HepG2 (cell line): ENCODE results near the gene KLHL8. TPM values are rescaled to one million over a fixed set of nuclear protein-coding genes. Genes with fewer than 3 reads are reported as not detected.

Experiments
- ATAC-seq: fragments of 200-7000 bp; cut with Tn5 transposase; 3 replicates; pipeline ENCODE4 v1.9.1; 2020; ENCODE audit warnings: mild to moderate bottlenecking, moderate library complexity
- BruUV-seq: library from RNA; stranded (reverse); fragments of 400-500 nt; replicated peaks from 2 replicates; lab custom pipeline; 2021; lab: Mats Ljungman, UMichigan
- CTCF ChIA-PET: fragments of 300-600 bp; formaldehyde crosslinking; extraction: SDS; loops from one replicate; lab custom pipeline; 2021; ENCODE audit warnings: low total read pairs, inconsistent platforms, low intra/inter-chr PET ratio; lab: Yijun Ruan, JAX
- POLR2A ChIA-PET: fragments of 350-600 bp; sonication (Branson Sonifier 250); formaldehyde crosslinking; loops from one replicate; lab custom pipeline; 2020; ENCODE audit warnings: antibody characterized with exemption, inconsistent platforms; lab: Yijun Ruan, JAX
- DNase-seq: peaks from one replicate; pipeline ENCODE4 v3.0.0-alpha.2; 2015; ENCODE audit warnings: low spot score
- FAIRE-seq: peaks from 3 replicates; lab custom pipeline; 2011; peaks lifted over from hg19 to GRCh38; lab: Jason Lieb, UNC
- H2AFZ ChIP-seq: one replicate; pipeline ENCODE4 v1.6.1; 2011; ENCODE audit warnings: low read length, inconsistent platforms
- H3K27ac ChIP-seq: fragments of 300-600 bp; 3 replicates; pipeline ENCODE4 v1.8.0; 2011; ENCODE audit warnings: mixed run types, mild to moderate bottlenecking, mixed read lengths, low read length, inconsistent platforms; ENCODE audit not compliant: insufficient read depth; ENCODE audit errors: extremely low read length
- H3K27me3 ChIP-seq, 2 experiments: fragments of 200-600 bp in 1 of 2; 2 replicates in 1 of 2; 3 replicates in 1 of 2; pipeline versions ENCODE4 v1.6.0 to v1.8.0; 2011; ENCODE audit warnings: low read length in 2 of 2, mild to moderate bottlenecking in 2 of 2, moderate library complexity in 2 of 2, inconsistent platforms in 1 of 2; ENCODE audit not compliant: insufficient read depth in 2 of 2, control insufficient read depth in 1 of 2
- H3K36me3 ChIP-seq, 2 experiments: fragments of 200-600 bp in 1 of 2; replicated peaks in 1 of 2; 2 replicates in 1 of 2; 3 replicates in 1 of 2; pipeline versions ENCODE4 v1.5.1 to v1.8.0; 2011; ENCODE audit warnings: low read length in 2 of 2, inconsistent platforms in 1 of 2; ENCODE audit not compliant: insufficient read depth in 2 of 2, control insufficient read depth in 1 of 2
- H3K4me1 ChIP-seq: 2 replicates; pipeline ENCODE4 v1.5.1; 2012; ENCODE audit warnings: low read length, inconsistent platforms; ENCODE audit not compliant: insufficient read depth
- H3K4me2 ChIP-seq: 2 replicates; pipeline ENCODE4 v1.6.0; 2011; ENCODE audit warnings: low read depth, low read length, inconsistent platforms
- H3K4me3 ChIP-seq, 3 experiments: fragments of 200-600 bp in 1 of 3; sonication (generic), shearing (Covaris generic) in 1 of 3; replicated peaks in 1 of 3; 2 replicates each; pipeline ENCODE4 v1.5.1; 2011 to 2016; ENCODE audit warnings: low read length in 3 of 3, inconsistent platforms in 2 of 3, low read depth in 2 of 3, mild to moderate bottlenecking in 2 of 3, control low read depth in 1 of 3, mixed read lengths in 1 of 3; ENCODE audit not compliant: insufficient read depth in 1 of 3
- H3K79me2 ChIP-seq: one replicate; pipeline ENCODE4 v1.6.1; 2011; ENCODE audit warnings: low read length, inconsistent platforms; ENCODE audit not compliant: insufficient read depth
- H3K9ac ChIP-seq: 2 replicates; pipeline ENCODE4 v1.6.0; 2011; ENCODE audit warnings: mild to moderate bottlenecking, low read depth, low read length, inconsistent platforms; ENCODE audit not compliant: insufficient read depth
- H3K9me3 ChIP-seq: 2 replicates; pipeline ENCODE4 v1.5.1; 2012; ENCODE audit warnings: mild to moderate bottlenecking, low read length
- H4K20me1 ChIP-seq: 2 replicates; pipeline ENCODE4 v1.6.0; 2011; ENCODE audit warnings: inconsistent platforms, mild to moderate bottlenecking, low read length, moderate library complexity; ENCODE audit not compliant: insufficient read depth
- CHCHD3 ChIP-seq: sonication (generic); formaldehyde crosslinking; IDR thresholded peaks from 2 replicates; pipeline ENCODE4 v1.8.0; 2022; ENCODE audit warnings: mild to moderate bottlenecking, missing genetic modification reagents, moderate library complexity
- ELF1 ChIP-seq: sonication (generic); formaldehyde crosslinking; IDR thresholded peaks from 2 replicates; pipeline ENCODE4 v1.4.0; 2020; ENCODE audit warnings: missing genetic modification reagents
- ETV6 ChIP-seq: sonication (generic); formaldehyde crosslinking; conservative IDR thresholded peaks from 2 replicates; pipeline ENCODE4 v1.4.0; 2020; ENCODE audit warnings: missing genetic modification reagents
- JDP2 ChIP-seq: sonication (generic); formaldehyde crosslinking; IDR thresholded peaks from 2 replicates; pipeline ENCODE4 v1.8.1; 2022; ENCODE audit warnings: missing genetic modification reagents, borderline replicate concordance
- KDM5A ChIP-seq: fragments of 200-600 bp; sonication (generic); IDR thresholded peaks from 2 replicates; pipeline ENCODE4 v1.7.0; 2018; ENCODE audit warnings: antibody characterized with exemption, mild to moderate bottlenecking, low read length, borderline replicate concordance
- NFYB ChIP-seq: sonication (generic); formaldehyde crosslinking; IDR thresholded peaks from 2 replicates; pipeline ENCODE4 v1.4.0; 2020; ENCODE audit warnings: missing genetic modification reagents
- RFX3 ChIP-seq: IDR thresholded peaks from 2 replicates; pipeline ENCODE4 v1.6.1; 2016; ENCODE audit warnings: missing biosample characterization, missing genetic modification reagents
- SIX4 ChIP-seq: sonication (generic); formaldehyde crosslinking; IDR thresholded peaks from 2 replicates; pipeline ENCODE4 v1.4.0; 2020; ENCODE audit warnings: missing genetic modification reagents
- TAF1 ChIP-seq: sonication (generic); formaldehyde crosslinking; IDR thresholded peaks from 2 replicates; pipeline ENCODE4 v1.4.0; 2020; ENCODE audit warnings: missing genetic modification reagents
- YY1 ChIP-seq: IDR thresholded peaks from 2 replicates; pipeline ENCODE4 v1.6.1; 2011; ENCODE audit warnings: low read length, low read depth, moderate library complexity, mild to moderate bottlenecking; ENCODE audit not compliant: insufficient read depth, insufficient replicate concordance
- ZNF10 ChIP-seq: sonication (generic); formaldehyde crosslinking; IDR thresholded peaks from 2 replicates; pipeline ENCODE4 v1.4.0; 2020; ENCODE audit warnings: mild to moderate bottlenecking, low read depth, missing genetic modification reagents, borderline replicate concordance
- ZNF230 ChIP-seq: sonication (generic); formaldehyde crosslinking; IDR thresholded peaks from 2 replicates; pipeline ENCODE4 v1.4.0; 2020; ENCODE audit warnings: mild to moderate bottlenecking, missing genetic modification reagents
- ZNF430 ChIP-seq: sonication (generic); formaldehyde crosslinking; IDR thresholded peaks from 2 replicates; pipeline ENCODE4 v1.9.0; 2021; ENCODE audit warnings: mild to moderate bottlenecking, missing genetic modification reagents
- ZNF570 ChIP-seq: sonication (generic); formaldehyde crosslinking; IDR thresholded peaks from 2 replicates; pipeline ENCODE4 v1.4.0; 2020; ENCODE audit warnings: mild to moderate bottlenecking, missing genetic modification reagents, borderline replicate concordance
- ZNF776 ChIP-seq: sonication (generic); formaldehyde crosslinking; IDR thresholded peaks from 2 replicates; pipeline ENCODE4 v1.4.0; 2020; ENCODE audit warnings: mild to moderate bottlenecking, missing genetic modification reagents
- ZXDC ChIP-seq: sonication (generic); formaldehyde crosslinking; IDR thresholded peaks from 2 replicates; pipeline ENCODE4 v1.5.0; 2020; ENCODE audit warnings: mild to moderate bottlenecking, missing genetic modification reagents
- ZZZ3 ChIP-seq: sonication (generic); formaldehyde crosslinking; IDR thresholded peaks from 2 replicates; pipeline ENCODE4 v1.4.0; 2020; ENCODE audit warnings: missing genetic modification reagents, mild to moderate bottlenecking, borderline replicate concordance
- WGBS: methylation state at CpG from one replicate; pipeline ENCODE4 v1.1.6; 2017; ENCODE audit warnings: low lambda C conversion rate; 5-methylcytosine and 5-hydroxymethylcytosine counted together
- in situ Hi-C: cut with HindIII; loops from 2 replicates; pipeline ENCODE4 v1.10.0; 2017; ENCODE audit warnings: low pct_unique_long_range_greater_than_20kb; ENCODE audit not compliant: extremely low pct_ligation_motif_present
- intact Hi-C: fragments of 100-400 bp; cut with micrococcal nuclease; formaldehyde crosslinking; loops from one replicate; pipeline ENCODE4 v1.10.0; 2022; ENCODE audit not compliant: unreplicated experiment
- polyA plus RNA-seq, 8 experiments: library from polyadenylated mRNA; depleted of rRNA in 3 of 8; stranded (reverse) in 7 of 8; unstranded in 1 of 8; fragments of >200 nt; fragmentation: Illumina TruSeq in 4 of 8; extraction: Trizol in 4 of 8; gene quantifications; 2 replicates each; pipeline versions ENCODE4 v1.2.1 to v1.2.3, GENCODE V29; 2011 to 2016; ENCODE audit warnings: low read depth in 4 of 8, missing spikeins in 1 of 8, mixed read lengths in 1 of 8; ENCODE audit not compliant: insufficient read depth in 1 of 8
- total RNA-seq, 5 experiments: library from RNA; depleted of rRNA; stranded (reverse); fragments of >200 nt; fragmentation: Illumina TruSeq; extraction: Trizol; gene quantifications; 2 replicates each; pipeline ENCODE4 v1.2.3, GENCODE V29; 2016; ENCODE audit warnings: low read depth in 1 of 5

The KLHL8 gene
- total and polyA plus RNA-seq, 2 of the 13 experiments (the other 11 are each of a cell fraction or from before 2014, with no cell fraction given) = 2.8 to 11.7 TPM

- CTCF ChIA-PET = no interaction called here
Observed at GRCh38 chr4:87249332-87250019, 29.1 kb upstream of the KLHL8 start.

More at GRCh38 chr4:87249332-87250019, 29.1 kb upstream of the KLHL8 start:
- intact Hi-C loops = no loop called here
- no peaks in the 10 kb centered on the region for H3K36me3 ChIP-seq
- TF ChIP-seq TAF1 (no peak), YY1 (no peak), KDM5A (no peak), SIX4 (CRISPR knock-in tag) (no peak), CHCHD3 (CRISPR knock-in tag) (no peak), ETV6 (CRISPR knock-in tag) (no peak), JDP2 (no peak), ZNF570 (CRISPR knock-in tag) (no peak), ELF1 (CRISPR knock-in tag) (no peak), ZNF430 (CRISPR knock-in tag) (no peak), ZNF230 (CRISPR knock-in tag) (no peak), ZZZ3 (CRISPR knock-in tag) (no peak), ZNF776 (CRISPR knock-in tag) (no peak), ZXDC (no peak), ZNF10 (no peak), RFX3 (CRISPR knock-in tag) (no peak), NFYB (CRISPR knock-in tag) (no peak)
- 3% methylated on average over 2 of the region's 2 CpGs for WGBS
- H4K20me1 ChIP-seq = no peaks in the 10 kb centered on the region
- ATAC-seq = no peak
- no peak overlapping the region for H3K27ac ChIP-seq
- POLR2A ChIA-PET = no interaction called here
- no peak overlapping the region for H3K9ac ChIP-seq
- no peaks in the 10 kb centered on the region for H3K9me3 ChIP-seq
- in situ Hi-C loops = loop anchor here (25.0 kb wide), 1 partner anchor 588 kb away; the partner anchor contains the start of gene MEPE
- H2AFZ ChIP-seq = no peak overlapping the region
- DNase-seq = no peak
- no peak for FAIRE-seq
- H3K4me2 ChIP-seq = no peak overlapping the region
- H3K4me1 ChIP-seq = no peaks in the 10 kb centered on the region
- H3K79me2 ChIP-seq = no peaks in the 10 kb centered on the region
- BruUV-seq = no TSS peak
- no peaks in the 10 kb centered on the region for H3K27me3 ChIP-seq
- H3K4me3 ChIP-seq = no peak overlapping the region
